NCI-H2196 (cell line): ENCODE results near the gene CASQ1.
A peak's percentile ranks its signal among the peaks of the same experiment; 100 is the strongest.

Source experiments
- DNase-seq: peaks from one replicate; lab custom pipeline; 2025; ENCODE audit not compliant: unreplicated experiment; lab: John Stamatoyannopoulos, UW

CASQ1 gene

DNA sequence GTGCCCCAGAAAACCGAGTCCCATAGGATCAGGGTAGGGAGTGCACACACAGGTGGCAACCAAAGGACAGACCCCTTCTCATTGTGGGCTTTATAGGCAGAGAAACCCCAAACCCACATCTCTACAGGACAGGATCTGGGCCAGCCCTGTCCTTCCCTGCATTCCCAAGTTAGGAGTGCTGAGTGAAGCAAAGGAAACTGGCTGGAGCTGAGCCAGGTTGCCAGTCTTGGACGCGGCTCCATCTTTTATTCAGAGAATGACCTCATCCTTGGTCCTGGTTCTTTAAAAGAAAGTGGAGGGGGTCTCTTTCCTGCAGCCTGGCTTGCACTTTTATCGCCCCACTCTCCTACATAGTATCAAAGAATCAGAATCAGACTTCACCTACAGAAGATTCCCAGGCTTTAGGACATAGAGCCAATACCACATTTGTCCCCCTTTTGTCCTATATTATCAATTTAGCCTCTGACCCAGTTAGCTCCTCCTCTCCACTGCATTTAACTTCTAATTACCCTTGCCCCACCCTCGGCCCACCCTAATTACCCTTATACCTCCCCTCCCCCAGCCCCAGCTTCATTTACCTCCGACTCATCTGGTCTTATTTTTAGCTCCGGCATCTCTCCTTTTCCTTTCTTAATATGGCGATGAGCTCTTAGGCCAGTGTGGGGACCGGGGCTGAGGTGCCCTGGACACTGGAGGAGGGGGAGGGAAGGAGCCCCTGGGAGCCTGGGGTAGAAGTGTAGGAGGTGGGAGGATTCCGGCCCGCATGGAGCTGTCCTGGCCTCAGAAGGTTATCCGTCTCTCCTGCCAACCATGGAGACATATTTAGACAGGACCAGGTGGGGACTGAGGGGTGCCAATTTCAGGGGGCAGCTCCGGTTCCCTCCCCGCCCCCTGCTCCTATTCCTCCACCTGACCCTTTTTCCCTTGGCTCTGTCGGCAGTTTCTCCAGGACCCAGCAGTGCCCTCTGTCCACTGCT is at the start of gene CASQ1:
TSS of gene CASQ1 (plus strand) at position 927 of the 977 bp plus-strand sequence. CDS start 177 bp downstream, outside the sequence.
- no peak for DNase-seq

DNA sequence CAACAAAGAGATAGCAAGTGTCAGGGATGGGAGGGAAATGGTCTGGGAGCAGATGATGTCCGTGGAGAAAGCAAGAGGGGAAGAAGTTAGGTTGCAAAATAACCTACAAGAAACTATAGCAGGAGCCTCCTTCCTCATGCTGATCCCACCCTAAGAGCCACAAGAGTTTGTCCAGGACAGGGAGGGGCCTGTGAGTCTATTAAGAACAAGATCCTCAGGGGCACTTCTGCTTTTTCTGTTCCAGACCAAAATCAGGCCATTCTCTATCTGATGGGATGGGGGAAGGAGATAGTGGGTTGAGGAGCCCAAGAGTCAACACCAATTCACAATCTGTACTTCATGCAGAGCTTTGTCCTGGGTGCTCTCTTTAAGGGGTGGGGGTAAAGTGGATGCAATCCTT is 46.7 kb upstream of the CASQ1 start:
- no peak for DNase-seq

DNA sequence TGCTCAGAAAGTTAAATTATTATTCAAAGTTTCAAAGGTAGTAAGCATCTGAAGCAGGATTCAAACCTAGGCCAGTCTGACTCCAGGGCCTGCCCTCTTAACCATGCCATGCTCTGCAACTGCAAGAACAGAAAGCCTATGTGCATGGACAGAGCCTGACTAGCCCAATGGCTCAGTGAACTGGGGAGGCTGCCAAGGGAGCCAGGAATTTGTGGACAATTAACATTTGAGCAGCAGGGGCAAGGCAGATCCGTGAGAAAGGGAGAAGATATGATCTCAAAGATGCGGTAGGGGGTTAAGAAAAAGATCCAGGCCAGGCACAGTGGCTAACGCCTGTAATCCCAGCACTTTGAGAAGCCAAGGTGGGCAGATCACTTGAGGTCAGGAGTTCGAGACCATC is 45.5 kb upstream of the CASQ1 start:
- no peak for DNase-seq

DNA sequence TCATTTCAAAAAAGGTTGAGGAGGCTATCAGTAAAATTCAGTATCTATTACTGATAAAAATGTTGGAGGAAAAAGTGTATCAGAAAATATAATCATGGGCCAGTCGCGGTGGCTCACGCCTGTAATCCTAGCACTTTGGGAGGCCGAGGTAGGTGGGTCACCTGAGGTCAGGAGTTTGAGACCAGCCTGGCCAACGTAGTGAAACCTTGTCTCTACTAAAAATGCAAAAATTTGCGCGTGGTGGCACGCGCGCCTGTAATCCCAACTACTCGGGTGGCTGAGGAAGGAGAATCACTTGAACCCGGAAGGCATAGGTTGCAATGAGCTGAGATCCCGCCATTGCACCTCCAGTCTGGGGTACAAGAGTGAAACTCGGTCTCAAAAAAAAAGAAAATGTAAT is 44.3 kb upstream of the CASQ1 start:
- no peak for DNase-seq

DNA sequence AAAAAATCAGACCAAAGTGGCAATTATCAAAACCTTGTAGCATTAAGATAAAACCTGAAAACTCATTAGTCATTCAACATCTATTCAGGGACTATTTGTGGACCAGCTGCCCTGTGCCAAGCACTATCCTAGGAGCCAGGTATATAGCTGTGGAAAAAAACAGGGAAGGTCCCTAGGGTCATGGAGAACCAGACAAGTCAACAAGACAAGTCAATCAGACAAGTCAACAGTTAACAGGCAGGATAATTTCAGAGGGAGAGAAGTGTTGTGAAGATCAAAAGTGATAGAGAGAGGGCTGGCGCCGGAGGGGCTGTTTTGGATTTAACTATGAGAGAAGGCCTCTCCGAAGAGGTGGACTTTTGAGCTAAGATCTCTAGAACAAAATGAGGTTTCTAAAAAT is 42.3 kb upstream of the CASQ1 start:
- DNase-seq = no peak

DNA sequence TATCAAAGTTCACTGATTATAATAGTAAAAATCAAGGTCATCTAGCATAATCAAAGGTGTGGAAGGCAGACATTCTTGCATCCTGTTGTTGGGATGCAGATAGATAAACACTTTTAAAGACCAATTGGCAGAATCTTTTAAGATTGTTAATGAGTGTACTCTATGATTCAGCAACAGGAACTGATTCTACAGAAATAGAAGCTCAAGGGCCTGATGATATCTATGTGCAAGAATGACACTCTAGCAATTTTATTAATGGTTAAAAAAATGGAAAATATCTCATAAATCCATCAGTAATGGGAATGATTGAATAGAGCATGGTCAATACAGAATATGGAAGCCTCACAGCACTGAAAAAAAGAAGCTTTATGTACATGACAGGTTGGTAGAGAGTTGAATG is 41.1 kb upstream of the CASQ1 start:
- DNase-seq = no peak

DNA sequence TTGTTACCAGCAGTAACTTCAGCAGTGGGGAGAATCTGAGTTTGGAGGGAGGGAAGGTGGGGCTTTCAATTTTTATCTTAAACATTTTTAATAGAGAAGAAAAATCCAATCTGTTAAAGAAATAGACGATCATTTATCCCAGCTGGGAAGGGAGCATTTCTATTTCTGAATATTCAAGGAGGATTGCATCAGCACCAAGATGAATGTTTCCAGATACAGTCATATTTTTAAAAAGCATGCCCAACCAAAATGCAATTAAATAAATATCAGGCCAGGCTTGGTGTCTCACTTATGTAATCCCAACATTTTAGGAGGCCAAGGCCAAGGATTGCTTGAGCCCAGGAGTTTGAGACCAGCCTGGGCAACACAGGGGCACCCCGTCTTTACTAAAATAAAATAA is 40.7 kb upstream of the CASQ1 start:
- DNase-seq = no peak

DNA sequence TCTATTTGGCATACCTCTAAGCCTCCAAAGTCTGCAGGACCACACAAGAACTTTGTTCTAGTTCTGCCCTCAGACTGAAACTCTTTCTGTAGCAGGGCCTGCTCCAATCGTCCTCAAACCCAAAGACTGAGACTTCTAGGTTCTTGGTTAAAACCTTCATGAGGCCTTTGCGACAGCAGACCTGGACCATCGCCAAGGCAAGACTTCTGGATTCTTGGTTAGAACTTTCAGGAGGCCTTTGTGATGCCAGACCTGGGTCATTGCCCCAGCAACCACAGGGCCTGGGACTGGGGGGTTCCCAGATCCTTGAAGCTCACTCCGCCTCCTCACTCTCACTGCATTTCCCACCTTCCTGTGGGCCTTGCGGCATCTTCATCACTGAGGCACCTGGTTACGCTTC is 39.1 kb upstream of the CASQ1 start, which contains the start of gene ATP1A4:
TSS of gene ATP1A4 (plus strand) at position 301 of the 400 bp plus-strand sequence. CDS start 438 bp downstream, outside the sequence.
- DNase-seq = no peak

DNA sequence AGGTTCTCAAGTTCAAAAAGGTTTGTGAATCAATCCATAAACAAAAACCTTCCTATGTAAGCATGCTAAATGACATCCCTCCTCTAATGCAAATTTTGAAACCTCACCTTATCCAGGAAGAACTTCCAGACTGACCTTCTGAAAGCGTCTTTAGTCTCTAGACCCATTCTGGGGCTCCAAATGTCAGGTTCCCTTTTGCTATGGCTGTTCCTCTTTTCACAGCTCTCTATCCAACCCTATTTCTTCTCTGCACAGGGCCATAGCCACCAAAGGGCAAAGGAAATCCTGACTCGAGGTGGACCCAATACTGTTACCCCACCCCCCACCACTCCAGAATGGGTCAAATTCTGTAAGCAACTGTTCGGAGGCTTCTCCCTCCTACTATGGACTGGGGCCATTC is 35.6 kb upstream of the CASQ1 start:
- DNase-seq = no peak

DNA sequence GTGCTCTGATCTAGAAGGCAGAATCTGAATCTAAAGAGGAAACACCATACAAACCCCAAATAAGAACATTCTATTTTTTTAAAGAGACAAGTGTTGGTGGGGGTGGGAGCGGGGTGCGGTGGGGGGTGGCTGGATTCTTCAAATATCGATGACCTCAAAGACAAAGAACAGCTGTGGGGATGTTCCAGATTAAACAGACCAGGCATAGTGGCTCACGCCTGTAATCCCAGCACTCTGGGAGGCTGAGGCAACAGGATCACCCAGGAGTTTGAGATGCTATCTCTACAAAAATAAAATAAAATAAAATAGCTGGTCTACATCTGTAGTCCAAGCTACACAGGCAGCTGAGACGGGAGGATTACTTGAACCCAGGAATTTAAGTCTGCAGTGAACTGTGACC is 34.0 kb upstream of the CASQ1 start:
- DNase-seq = no peak

DNA sequence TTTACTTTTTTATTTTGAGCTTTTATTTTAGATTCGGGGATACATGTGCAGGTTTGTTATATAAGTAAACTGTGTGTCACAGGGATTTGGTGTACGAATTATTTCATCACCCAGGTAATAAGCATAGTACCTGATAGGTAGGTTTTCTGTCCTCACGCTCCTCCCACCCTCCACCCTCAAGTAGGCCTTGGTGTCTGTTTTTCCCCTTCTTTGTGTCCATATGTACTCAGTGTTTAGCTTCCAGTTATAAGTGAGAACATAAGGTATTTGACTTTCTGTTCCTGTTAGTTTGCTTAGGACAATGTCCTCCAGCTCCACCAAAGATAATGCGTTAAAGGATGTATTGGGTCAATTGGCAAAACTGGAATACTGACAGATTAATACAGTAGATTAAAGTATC is 33.2 kb upstream of the CASQ1 start:
- no peak for DNase-seq

DNA sequence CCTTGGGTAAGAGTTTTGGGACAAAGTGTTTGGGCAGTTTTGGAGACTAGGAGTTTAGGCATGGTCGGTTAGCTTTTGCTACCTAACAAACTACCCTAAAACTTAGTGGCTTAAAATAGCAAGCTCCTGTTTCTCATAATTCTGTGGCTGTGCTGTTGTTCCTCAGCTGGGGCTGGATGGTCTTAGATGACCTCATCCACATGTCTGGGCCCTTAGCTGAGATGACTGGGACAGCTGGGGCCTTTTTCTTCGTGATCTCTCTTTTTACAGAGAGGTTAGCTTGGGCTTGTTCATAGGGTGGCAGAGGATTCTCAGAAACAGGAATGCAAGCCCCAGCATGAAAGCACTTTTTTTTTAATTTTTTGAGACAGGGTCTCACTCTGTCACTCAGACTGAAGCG is 32.3 kb upstream of the CASQ1 start:
- no peak for DNase-seq

DNA sequence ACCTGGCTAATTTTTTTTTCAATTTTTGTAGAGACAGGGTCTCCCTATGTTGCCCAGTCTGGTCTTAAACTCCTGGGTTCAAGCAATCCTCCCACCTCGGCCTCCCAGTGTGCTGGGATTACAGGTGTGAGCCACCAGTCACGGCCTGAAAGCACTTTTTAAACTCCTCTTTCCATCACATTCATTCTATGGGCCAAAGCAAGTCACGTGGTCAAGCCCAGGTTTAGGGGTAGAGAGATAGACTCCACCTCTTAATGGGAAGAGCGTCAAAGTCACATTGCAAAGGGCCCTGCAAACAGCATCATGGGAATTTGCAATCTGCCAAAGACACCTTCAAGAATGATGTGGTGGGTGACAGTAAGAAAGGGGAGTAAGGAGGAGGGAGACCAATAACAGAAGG is 31.8 kb upstream of the CASQ1 start:
- DNase-seq = no peak

DNA sequence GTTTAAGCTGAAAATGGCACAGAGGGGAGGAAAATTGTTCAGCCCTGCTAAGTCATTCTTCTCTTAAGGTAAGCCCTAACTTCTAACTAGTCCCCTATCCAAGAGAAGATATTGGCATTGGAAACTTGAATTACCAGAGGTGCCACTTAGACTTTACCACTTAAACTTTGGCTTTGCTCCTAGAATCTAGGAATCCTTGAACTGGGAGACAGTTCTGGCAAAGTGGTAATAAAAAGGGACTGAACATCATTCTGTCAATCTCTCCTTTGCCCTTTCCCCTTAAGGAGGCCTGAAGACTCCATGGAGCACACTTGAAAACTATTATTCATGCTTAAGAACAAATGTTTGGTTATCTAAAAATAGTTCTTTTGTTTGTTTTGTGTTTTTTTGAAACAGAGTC is 30.5 kb upstream of the CASQ1 start:
- peak; percentile 33 for DNase-seq

DNA sequence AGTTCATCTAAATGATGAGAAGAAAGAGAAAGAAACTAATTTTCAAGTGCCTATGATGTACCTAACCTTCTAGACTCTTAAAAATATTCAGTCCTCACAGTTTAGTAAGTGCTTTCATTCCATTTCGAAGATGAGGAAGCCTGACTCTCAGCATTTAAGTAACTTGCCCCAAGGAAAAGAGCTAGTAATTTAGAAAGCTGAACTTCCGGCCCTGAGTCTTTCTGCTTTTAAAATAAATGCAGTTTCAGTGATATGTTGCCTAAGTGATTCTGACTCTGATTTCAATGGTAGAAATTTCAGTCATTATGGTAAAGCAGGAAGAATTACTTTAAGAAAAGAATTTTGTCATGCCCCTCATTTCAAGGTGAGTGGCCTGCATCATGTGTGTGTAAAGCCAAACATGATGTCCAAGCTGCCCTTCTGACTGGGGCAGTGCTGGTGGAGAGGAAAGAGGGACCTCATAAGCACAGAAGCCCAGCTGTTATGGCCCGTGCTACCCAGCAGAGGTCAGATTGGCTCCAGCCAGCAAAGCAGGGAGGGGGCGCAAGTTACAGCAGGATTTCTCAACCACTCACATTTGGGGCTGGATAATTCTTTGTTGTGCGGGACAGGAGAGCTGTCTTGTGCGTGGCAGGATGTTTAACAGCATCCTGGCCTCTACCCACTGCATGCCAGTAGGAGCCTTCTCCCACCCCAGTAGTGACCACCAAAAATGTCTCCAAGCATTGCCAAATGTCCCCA is 28.2 kb upstream of the CASQ1 start:
- no peak for DNase-seq

DNA sequence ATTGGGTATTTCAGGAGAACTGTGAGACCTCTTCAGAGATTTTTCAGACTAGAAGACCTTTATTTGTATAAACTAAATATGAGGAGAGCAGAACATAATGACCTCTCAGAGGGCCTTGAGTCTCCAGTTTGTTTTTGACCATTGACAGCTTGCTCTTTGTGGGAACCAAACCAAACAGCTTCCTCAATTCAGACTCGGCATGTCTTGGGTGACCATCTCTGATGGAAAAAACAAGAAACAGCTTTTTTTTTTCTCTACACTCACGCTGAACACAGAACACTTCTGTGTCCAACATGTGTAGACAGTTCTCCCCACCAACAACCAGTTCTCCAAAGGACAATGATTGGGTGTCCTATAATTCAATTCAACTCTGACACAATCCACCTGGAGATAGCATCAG is 27.4 kb upstream of the CASQ1 start:
- no peak for DNase-seq

DNA sequence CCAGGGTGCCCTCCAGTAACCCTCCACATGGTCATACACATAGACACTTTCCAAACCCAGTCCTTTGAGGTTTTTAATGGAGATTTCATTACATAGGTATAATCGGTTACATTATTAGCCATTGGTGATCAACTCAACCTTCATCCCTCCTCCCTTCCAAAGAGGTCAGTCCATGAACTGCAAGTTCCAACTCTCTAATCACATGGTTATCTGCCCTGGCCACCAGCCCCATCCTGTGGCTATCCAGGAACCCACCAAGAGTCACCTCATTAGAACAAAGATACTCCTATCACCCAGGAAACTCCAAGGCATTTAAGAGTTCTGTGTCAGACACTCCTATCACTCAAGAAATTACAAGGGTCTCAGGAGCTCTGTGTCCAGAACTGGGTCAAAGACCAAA is 26.8 kb upstream of the CASQ1 start:
- no peak for DNase-seq

DNA sequence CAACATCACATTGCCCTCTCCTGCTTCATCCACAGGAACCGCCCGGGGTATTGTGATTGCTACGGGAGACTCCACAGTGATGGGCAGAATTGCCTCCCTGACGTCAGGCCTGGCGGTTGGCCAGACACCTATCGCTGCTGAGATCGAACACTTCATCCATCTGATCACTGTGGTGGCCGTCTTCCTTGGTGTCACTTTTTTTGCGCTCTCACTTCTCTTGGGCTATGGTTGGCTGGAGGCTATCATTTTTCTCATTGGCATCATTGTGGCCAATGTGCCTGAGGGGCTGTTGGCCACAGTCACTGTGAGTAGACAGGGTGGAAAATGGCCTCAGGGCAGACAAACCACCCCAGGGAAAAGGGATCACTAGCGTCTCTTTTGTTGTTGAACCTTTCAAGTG is 26.3 kb upstream of the CASQ1 start:
- DNase-seq = no peak

DNA sequence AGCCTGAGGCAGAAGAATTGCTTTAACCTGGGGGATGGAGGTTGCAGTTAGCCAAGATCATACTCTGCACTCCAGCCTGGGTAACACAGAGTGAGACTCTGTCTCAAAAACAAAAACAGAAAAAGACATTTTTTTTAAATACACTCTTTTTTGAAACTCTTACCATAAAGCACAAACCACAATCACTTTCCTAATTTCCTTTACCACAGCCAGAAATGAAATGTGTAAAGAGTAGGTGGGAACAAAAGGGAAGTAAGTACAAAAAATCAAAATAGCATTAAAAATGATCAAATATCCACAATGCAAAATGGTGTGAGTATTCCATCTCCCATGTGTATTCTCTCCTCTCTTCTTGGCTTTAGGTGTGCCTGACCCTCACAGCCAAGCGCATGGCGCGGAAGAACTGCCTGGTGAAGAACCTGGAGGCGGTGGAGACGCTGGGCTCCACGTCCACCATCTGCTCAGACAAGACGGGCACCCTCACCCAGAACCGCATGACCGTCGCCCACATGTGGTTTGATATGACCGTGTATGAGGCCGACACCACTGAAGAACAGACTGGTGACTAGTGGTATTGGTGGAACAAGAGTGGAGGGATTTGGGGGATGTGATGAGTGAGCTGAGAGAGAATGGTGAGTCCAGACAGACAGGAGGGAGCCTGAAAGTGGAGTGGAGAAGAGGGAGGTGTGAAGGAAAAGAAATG is 24.1 kb upstream of the CASQ1 start:
- no peak for DNase-seq

DNA sequence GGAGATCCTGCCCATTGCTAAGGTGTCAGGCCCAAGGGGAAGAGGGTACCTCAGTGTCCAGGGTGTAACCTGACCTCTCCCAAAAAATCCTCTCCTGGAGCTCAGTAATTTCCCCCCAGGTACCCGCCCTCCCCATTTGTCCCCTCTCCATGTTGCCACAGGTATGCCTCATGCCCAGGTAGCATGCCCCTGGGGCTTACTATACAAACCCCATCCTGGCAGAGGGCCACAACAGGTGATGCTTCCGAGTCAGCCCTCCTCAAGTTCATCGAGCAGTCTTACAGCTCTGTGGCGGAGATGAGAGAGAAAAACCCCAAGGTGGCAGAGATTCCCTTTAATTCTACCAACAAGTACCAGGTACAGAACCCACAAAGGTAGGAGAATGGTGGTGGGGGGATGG is 23.3 kb upstream of the CASQ1 start:
- DNase-seq = no peak

DNA sequence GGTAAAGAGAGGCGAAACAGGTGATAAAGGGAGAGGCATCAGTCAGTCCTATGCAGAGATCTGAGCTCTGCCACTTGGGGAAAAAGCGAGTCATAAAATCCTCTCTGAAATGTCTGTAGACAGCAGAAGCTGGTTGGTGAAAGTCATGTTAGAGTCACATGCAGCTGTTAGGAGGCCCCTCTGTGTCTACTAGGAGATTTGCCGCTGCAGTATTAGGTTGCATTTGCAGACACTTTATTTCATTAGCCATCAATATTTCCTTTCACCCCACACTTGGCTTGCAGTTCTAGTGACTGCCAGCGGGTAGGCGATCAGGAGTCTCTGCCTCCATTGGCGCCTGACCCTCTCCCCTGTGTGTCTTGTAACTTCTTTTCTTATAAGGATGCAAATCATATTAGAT is 22.8 kb upstream of the CASQ1 start:
- DNase-seq = no peak

DNA sequence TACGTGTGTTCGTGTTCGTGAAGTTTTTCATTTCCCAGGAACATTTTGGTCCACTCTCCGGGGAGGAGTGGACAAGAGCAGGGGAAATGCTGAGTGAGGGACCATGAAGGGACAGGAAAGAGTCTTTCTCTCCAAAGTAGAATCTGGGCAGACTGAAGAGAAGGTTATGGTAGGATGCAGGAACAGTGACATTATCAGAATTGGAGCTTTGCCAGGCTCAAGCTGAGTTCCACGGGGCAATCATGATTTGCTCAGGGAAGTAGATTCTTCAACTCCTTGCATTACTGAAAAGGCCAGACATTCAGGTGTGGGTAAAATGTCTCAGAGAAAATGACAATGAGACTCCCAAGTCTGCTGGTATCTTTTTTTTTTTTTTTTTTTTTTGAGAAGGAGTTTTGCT is 22.4 kb upstream of the CASQ1 start:
- no peak for DNase-seq
